ENCODE data around the gene NEGR1. TPM values are rescaled to one million over a fixed set of nuclear protein-coding genes. Genes with fewer than 3 reads are reported as not detected.

NEGR1 gene
- total RNA-seq, 4 donors from 2014 or later = 14.5 to 50.8 (median 29.1) TPM

- ATAC-seq (ENCODE audit: low FRiP score) = no peak
- TF ChIP-seq, protein P1, sequence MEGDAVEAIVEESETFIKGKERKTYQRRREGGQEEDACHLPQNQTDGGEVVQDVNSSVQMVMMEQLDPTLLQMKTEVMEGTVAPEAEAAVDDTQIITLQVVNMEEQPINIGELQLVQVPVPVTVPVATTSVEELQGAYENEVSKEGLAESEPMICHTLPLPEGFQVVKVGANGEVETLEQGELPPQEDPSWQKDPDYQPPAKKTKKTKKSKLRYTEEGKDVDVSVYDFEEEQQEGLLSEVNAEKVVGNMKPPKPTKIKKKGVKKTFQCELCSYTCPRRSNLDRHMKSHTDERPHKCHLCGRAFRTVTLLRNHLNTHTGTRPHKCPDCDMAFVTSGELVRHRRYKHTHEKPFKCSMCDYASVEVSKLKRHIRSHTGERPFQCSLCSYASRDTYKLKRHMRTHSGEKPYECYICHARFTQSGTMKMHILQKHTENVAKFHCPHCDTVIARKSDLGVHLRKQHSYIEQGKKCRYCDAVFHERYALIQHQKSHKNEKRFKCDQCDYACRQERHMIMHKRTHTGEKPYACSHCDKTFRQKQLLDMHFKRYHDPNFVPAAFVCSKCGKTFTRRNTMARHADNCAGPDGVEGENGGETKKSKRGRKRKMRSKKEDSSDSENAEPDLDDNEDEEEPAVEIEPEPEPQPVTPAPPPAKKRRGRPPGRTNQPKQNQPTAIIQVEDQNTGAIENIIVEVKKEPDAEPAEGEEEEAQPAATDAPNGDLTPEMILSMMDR (IDR thresholded peaks at IDR 0.05) = no peak
- no peak for DNase-seq (ENCODE audit: low spot score)
These were observed 586.5 kb downstream of the NEGR1 start for GRCh38 chr1:71695821-71696220.

- no peak for ATAC-seq (ENCODE audit: low FRiP score)
- DNase-seq (ENCODE audit: low spot score) = no peak
- TF ChIP-seq, protein P1 (IDR thresholded peaks at IDR 0.05) = no peak
These were observed 587.3 kb downstream of the NEGR1 start for GRCh38 chr1:71695084-71695483.

- DNase-seq (ENCODE audit: low spot score) = no peak
- TF ChIP-seq, protein P1 (IDR thresholded peaks at IDR 0.05) = no peak
- no peak for ATAC-seq (ENCODE audit: low FRiP score)
These were observed 588.8 kb downstream of the NEGR1 start for GRCh38 chr1:71693581-71693980.

DNA sequence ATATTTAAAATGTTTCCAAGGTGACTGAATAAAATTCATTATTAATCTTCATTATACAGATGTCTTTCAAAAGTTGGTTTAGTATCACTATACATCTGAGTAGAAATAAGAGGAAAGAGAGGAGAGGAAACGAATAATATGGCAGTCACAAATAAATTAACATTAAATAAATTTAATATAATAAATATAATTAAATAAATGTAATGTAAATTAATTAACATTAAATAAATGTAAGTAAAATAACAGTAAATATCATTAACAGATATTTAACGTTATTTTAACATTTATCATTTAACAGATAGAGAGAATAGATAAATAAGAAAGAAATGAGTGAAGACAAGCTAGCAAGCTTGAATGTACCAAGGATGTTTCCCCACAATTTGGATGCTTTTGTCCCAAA lies 592.7 kb downstream of the NEGR1 start:
- DNase-seq (ENCODE audit: low spot score) (no peak), ATAC-seq (ENCODE audit: low FRiP score) (no peak)
- TF ChIP-seq, protein P1 (IDR thresholded peaks at IDR 0.05) = no peak

DNA sequence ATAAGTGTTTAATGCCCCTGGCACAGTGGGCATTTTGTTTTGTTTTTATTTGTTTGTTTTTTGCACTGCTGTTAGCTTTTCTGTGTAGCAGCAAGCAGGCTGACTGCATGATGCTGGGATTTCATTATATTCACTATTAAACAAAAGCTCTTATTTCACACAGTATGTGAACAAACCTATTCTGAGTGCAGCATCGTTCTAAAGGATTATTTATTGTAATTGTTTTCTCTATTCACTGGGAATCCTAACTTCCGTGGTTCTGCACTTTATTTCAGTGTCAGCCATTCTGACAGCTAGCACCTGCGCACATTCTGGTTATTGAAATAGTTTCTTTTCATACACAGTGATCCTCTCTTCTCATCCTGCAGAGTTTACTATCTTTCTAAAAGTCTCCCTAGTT lies 595.0 kb downstream of the NEGR1 start:
- ATAC-seq (ENCODE audit: low FRiP score) = no peak
- DNase-seq (ENCODE audit: low spot score) = no peak
- TF ChIP-seq, protein P1 (IDR thresholded peaks at IDR 0.05) = no peak

GRCh38 chr1:71676979-71677925 lies 605.1 kb downstream of the NEGR1 start:
- TF ChIP-seq, protein P1 (IDR thresholded peaks at IDR 0.05) = no peak
- DNase-seq (ENCODE audit: low spot score) (no peak), ATAC-seq (ENCODE audit: low FRiP score) (no peak)

DNA sequence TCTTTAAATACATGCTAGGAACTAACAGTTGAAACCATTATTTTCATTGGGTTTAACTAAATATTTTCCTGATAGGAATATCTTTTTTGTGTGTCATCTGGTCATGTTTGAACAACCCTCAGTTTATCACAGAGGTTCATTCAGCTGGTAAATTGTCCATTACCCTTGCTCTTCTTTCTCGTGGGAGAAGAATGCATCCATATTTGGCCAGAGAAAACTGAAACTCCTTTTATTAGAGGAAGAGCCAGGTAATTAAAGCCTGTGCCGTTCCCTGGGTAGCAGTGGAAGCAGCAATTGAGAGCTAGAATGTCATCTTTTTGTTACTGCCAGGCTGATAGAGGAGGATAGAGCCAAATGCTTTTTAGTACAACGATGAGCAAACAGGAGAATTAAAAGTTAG lies 614.3 kb downstream of the NEGR1 start:
- ATAC-seq (ENCODE audit: low FRiP score) = no peak
- DNase-seq (ENCODE audit: low spot score) = no peak
- TF ChIP-seq, protein P1 (IDR thresholded peaks at IDR 0.05) = no peak
